GM23338 (cell line): ENCODE data around the gene RHBDD1.

Experiments used
- CREB1 ChIP-seq: fragments of 250-450 bp; sonication (Bioruptor Pico); IDR thresholded peaks from 2 replicates; pipeline ENCODE4 v1.5.0; 2020; ENCODE audit warnings: low read depth, mild to moderate bottlenecking, moderate library complexity
- EZH2 ChIP-seq: fragments of 200-600 bp; sonication (generic); IDR thresholded peaks from one replicate; pipeline ENCODE4 v1.8.0; 2017; ENCODE audit warnings: antibody characterized with exemption, mild to moderate bottlenecking, low read depth; ENCODE audit not compliant: unreplicated experiment
- POLR2AphosphoS5 ChIP-seq: IDR thresholded peaks from 2 replicates; pipeline ENCODE4 v1.6.1; 2016; ENCODE audit warnings: antibody characterized with exemption, low read depth
- STAT1 ChIP-seq: IDR thresholded peaks from one replicate; pipeline ENCODE4 v1.6.1; 2016; ENCODE audit warnings: antibody characterized with exemption; ENCODE audit not compliant: unreplicated experiment
- TF ChIP-seq, protein P1 (sequence below), 2 experiments: fragments of 200-600 bp in 1 of 2; sonication (generic) in 1 of 2; conservative IDR thresholded peaks; 2 replicates each; pipeline versions ENCODE4 v1.5.1 to v1.6.1; 2016 to 2017; ENCODE audit warnings: antibody characterized with exemption in 2 of 2, low read depth in 2 of 2, mild to moderate bottlenecking in 2 of 2, moderate library complexity in 1 of 2

DNA sequence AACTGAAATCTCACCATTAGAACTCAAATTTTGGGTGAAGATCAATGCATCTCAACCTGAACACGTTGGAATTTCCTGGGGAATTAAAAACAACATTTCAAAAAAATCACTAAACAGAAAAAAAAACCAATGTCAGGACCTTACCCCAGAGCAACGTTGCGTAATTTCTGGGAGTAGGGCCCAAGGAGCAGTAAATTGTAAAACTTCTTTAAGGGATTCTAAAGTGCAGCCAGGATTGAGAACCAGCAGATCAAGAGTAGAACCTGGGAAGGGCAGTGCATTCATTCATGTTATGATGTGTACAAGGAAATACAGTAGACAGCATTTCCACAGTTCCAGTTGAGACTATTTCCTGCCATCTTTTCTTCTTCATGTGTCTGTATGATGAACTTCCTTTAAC is 56.9 kb downstream of the RHBDD1 start:
- TF ChIP-seq EZH2 (no peak), CREB1 (CRISPR knock-in tag) (no peak), STAT1 (no peak), POLR2AphosphoS5 (no peak)
- TF ChIP-seq, protein P1, sequence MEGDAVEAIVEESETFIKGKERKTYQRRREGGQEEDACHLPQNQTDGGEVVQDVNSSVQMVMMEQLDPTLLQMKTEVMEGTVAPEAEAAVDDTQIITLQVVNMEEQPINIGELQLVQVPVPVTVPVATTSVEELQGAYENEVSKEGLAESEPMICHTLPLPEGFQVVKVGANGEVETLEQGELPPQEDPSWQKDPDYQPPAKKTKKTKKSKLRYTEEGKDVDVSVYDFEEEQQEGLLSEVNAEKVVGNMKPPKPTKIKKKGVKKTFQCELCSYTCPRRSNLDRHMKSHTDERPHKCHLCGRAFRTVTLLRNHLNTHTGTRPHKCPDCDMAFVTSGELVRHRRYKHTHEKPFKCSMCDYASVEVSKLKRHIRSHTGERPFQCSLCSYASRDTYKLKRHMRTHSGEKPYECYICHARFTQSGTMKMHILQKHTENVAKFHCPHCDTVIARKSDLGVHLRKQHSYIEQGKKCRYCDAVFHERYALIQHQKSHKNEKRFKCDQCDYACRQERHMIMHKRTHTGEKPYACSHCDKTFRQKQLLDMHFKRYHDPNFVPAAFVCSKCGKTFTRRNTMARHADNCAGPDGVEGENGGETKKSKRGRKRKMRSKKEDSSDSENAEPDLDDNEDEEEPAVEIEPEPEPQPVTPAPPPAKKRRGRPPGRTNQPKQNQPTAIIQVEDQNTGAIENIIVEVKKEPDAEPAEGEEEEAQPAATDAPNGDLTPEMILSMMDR (conservative IDR thresholded peaks at IDR 0.05; ENCODE audit: low read depth in 2 of 2): no peak
